Activated T-helper 9 cell treated with anti-CD3 and anti-CD28 coated beads, Interleukin-2, amount 50 U/mL, for 16 hours (primary cell): Measurements from ENCODE around the gene ANK3.

Experiments
- DNase-seq: peaks from one replicate; pipeline ENCODE4 v3.0.0-alpha.2; 2020; ENCODE audit warnings: low read depth

Gene ANK3

DNA sequence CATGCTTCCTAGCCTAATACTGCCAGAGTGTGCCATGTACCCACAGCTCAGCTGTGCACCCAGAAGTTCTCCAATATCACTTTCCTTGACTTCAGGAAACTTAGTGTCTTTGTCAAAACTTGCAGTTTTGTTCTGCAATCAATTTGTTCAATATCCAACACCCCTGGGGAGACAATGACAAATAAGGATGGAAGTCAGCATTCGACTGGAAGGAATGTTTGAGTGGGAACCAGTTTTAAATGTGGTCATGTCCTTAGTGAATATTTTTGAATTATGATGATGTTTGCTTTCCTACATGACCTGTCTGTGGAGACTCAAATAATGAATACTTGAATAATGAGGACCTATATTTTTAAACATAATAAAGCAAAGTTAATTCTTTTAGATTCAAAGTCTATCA is 112.0 kb downstream of the ANK3 start:
- no peak for DNase-seq

DNA sequence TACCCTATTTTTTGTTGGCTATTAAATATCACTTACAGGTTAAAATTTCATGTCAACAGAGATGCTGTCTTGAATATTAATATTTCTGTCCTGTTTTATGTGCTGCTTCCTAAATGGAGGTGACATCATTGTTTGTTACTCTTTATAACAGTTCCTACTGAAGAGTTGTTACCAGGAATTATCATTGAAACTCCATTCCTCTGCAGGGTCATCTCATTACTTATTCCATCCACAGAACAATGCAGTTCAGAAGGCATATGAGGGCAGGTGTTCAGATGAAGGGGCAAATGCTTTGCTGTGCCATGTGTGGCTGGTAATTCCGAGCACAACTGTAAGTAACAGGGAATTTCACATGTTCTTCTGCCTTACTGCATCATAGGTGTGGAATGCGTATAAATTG is 113.4 kb downstream of the ANK3 start:
- no peak for DNase-seq

DNA sequence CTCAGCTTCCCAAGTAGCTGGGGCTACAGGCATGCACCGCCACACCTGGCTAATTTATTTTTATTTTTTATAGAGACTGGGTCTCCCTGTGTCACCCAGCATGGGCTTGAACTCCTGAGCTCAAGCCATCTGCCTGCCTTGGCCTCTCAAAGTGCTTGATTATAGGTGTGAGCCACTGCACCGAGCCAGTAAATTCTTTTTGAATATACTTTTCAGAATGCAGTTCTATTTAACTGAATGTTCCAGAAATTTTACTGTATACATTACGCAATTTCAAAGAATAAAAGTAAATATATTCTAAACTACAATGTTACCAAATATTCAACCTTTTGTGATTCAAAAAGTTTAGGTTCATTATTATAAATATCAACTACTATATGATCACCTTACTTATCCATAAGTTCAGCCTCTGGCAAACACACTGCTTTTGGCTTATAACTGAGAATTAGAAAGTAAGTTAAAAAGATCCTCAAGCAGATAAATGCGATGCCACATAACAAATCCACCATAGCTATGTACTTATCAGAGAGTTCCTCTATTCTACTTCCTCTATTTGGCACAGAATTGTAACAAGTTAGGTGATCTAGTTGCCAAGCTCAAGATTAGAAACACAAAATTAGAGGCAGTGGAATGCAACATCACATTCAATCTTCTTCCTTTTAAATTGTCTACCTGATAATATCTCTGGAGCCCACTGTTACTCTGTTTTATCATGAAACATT is 118.2 kb downstream of the ANK3 start:
- no peak for DNase-seq

DNA sequence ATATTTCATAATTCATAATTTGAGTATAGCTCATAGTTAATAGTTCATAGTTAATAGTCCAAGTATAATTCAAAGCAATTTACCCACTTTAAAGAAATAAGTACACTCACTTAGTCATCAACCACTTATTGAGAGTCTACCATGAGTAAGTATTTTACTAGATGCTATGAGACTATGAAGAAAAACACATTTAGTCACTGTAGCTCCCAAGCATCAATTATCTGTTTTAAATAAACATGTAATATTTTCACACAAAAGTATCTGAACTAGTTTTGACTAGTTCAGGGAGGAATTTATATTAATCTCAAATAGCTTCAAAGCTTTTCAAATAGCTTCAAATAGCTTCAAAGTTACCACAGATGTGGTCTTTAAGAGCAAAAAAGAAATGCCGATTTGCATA is 119.2 kb downstream of the ANK3 start:
- no peak for DNase-seq

DNA sequence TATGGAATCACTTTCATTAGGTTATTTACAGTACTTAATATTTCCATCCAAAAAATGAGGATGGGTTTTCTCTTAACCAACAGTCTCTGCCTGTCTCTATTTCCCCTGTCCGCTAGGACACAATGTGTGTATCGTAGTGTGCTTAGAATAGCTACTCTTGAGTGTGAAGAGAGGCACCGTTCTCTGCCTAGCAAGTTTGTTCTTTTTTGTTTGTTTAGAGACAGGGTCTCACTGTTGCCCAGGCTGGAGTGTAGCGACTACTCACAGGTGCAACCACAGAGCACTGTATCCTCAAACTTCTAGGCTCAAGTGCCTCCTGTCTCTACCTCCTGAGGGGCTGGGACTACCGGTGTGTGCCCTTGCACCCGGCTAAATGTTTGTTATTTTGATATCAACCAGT is 121.9 kb downstream of the ANK3 start:
- no peak for DNase-seq

DNA sequence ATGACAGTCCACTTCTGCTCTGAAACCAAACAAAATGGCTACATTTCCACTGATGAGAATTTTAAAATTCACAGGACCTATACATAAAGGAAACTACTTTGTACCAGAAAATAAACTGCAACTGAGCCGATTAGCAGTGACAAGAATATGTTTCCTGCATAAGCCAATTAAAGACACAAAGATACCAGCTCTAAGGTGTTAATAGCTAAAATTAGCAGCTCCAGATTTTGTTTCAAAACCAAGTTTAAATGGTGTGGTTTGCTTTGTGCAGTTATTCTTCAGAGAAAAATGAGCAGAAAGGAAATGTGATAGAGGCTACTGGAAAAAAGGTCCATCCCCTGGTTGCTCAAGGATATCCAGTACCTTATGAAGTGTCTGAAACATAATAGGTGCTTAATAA is 123.2 kb downstream of the ANK3 start:
- DNase-seq: no peak

DNA sequence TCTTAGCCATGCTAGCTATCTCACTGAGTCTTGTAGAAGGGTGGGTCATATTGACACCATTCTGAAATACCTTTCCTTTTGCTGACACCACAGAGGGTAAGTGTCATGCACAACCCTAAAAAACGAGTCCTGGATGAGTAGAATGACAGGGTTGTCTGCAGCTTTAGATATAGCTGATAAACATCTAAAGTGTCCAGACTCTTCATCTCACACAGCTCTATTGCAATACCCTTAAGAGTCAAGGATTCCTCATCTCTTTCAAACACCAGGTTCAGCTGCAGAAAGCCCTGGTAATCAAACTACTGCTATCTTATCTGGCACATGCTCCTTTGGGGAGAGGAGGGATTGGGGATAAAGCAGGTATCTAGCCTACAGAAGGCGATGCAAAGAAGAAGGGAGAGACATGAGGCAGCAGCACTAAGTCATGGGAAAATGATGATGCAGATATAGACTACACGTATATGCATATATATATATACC is 127.0 kb downstream of the ANK3 start:
- DNase-seq: no peak

DNA sequence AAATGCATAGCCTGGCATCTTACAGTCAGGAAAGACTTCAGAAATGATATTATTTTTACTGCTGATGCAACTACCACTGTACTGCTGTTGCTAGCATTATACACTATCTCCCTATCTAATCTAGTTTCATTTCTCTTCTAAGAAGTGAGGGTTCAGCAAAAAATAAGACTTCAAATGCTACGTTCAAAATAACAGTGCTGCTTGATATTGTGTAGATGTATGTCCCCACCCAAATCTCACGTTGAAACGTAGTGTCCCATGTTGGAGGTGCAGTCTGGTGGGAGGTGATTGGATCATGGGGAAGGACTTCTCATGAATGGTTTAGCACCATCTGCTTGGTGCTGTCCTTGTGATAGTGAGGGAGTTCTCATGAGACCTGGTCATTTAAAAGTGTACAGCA is 129.4 kb downstream of the ANK3 start:
- no peak for DNase-seq

DNA sequence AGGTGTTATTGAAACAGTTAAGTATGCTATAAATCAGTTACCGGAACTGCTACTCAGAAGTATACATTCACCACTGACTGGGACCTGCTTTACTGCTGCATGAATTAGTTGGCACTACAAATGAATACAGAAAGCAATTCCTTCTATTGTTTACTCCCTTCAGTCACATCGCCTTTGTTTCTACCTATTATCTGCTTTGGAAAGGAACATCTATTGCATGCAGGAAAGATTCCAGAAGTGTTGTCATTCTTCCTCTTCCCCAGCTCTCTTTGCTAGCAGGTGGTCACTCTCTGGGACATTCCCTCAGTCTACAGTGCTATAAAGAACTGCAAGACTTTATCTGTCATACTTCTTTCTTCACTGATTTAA is 131.3 kb downstream of the ANK3 start:
- DNase-seq: no peak

DNA sequence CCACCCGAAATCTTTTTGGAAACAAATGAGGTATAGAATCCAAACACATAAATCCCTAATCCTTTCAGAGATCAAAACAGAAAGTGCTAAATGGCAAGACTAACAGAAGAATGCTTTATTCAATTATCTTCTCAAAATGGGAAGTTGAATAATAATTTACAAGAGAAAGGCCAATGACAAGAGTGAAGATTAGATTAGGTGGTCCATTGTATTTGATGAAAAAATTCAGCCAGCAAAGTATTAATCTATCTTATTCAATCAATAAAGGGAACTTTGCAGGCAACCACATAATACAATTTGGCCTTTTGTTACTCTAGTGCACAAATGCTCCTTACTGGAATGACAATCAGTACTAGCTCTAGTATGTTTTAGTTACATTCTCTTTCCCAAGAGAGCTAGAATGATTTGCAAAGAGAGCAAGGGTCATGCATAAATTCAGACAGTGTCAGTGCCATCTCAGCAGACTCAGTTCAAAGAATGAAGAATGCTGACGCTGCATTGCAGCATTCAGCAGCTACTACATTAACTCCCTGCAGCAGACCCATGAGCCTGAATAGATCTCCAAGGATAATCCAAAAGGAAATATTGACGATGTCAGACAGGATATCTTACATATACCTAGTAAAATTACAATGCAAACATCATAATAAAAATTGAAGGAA is 131.8 kb downstream of the ANK3 start:
- no peak for DNase-seq

DNA sequence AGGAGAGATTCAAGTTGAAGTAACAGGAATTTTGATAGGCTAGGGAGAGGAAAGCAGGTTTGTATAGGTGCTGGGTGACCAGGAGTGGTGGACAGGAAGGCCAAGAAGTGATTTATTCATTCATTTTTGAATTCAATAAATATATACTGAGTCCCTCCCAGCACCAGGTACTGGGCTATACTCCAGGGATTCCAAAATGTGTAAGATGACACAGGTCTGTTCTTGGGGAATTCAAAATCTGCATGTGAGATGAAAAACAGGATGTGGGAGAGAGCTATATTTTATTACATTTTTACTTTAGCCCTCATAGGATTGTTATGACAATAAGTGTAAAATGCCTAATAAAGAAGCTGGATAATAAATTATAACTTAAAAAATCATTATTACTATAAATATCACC is 134.9 kb downstream of the ANK3 start:
- DNase-seq: no peak

DNA sequence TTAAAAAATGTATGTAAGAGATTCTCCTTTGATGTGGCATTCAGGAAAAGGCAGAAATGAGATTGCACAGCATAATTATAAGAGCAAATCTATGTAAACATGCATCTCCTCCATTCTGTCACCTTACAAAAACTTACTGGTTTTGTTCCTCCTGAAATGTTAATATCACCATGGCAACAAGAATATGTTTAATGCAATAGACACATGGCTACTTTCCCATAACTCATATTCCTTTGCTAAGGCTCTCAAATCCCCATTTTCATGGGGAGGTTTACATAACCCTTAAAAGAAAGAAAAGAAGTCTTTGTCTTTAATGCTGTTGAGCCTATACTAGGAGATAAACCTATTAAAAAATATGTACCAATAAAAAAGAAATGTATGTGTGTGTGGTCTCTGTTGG is 136.2 kb downstream of the ANK3 start:
- DNase-seq: no peak

DNA sequence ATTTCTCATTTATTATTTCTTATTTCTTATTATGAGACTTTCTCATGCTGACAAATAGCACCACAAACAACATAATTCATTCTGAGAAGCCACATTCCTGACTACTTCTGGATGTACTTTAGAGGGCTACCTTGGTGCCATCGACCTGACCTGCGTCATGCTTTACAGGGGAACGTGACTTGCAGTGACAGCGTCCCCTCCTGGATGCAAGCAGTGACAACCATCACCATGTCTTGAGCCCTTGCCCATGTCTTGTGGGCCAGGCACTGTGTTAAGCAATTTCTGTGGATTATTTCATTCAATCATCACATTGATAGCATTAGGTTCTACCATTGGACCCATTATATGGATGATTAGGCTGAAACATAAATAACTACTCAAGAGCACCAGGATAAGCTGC is 137.0 kb downstream of the ANK3 start:
- no peak for DNase-seq

DNA sequence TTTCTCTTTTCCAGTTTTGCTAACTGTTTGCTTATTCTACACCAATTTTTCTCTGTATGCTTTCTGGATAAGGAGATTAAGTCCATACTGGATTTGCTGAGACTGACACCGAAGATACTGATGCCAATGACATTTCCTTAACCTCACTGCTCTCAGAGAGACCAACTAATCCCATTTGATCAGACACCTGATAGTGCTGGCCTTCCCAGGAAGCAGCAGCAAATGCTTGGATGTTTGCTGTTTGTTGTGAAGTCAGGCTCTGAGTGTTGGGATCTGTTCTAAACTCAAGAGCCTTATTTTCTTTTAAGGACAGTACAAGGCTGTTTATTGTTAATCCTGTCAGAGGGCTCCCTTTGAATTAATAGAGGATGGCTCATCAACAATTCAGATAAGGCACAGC is 143.3 kb downstream of the ANK3 start:
- DNase-seq: no peak

DNA sequence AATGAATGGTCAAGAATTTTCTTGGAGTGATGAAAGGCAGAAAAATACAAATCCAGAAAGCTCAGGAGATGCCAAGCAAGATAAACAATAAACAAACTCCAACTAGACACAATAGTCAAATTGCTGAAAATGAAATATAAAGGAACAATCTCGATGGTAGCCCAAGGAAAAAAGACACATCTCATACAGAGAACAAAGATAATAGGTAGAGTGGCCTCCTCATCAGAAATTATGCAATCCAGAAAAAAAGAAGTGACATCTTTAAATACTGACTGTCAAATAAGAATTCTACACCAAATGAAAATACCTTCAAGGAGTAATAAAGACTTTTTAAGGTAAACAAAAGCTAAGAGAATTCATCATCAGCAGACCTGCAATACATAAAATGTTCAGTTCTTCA is 150.4 kb downstream of the ANK3 start:
- no peak for DNase-seq

DNA sequence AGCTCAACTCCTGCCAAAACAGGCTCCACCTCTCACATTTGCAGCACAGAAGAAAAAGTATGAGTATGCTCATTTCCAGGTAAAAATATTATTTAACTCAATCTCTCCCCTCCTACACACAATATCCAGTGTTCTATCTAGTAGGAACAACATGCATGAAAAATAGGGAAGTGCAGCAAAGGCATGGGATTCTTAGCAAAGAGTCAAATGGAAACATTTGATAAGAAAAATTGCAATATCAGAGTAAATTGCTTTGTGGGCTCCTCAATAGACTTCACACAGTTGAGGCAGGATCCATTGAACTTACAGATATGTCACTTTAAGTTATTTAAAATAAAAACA is 150.9 kb downstream of the ANK3 start:
- DNase-seq: no peak

DNA sequence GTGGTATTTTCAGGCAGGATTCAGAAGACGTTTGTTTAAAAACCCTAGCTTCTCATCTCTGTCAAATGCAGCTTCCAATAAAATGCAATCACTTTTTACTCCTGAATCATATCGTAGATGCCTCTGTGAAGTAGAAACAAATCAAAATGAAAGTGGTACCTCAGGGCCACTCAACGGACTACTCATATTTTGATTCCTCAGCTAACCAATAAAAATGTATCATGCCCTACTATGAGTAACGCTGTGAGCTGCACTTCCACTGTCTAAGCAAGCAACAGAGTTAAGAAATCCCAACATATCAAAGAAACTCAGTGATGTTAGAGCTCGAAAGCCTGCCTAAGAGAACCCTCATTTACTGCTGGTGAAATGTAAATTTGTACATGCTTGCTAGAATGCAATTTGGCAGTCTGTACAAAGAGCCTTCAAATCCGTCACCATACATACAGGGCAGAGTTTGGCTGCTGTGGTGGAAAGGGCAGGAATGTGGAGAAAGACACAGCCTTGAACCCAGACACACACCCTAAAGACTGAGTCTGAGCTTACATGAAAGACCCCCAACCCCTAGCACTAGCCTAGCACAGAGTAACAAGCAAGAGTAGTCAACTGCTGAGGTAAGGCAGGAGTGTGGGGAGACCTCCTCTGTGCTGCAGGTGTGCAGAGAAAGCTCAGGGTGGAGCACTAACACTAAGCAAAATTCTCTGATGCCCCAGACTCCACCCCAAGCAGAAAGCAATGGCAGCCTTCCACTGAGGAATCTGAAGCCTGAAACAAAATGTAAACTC is 151.5 kb downstream of the ANK3 start:
- no peak for DNase-seq

DNA sequence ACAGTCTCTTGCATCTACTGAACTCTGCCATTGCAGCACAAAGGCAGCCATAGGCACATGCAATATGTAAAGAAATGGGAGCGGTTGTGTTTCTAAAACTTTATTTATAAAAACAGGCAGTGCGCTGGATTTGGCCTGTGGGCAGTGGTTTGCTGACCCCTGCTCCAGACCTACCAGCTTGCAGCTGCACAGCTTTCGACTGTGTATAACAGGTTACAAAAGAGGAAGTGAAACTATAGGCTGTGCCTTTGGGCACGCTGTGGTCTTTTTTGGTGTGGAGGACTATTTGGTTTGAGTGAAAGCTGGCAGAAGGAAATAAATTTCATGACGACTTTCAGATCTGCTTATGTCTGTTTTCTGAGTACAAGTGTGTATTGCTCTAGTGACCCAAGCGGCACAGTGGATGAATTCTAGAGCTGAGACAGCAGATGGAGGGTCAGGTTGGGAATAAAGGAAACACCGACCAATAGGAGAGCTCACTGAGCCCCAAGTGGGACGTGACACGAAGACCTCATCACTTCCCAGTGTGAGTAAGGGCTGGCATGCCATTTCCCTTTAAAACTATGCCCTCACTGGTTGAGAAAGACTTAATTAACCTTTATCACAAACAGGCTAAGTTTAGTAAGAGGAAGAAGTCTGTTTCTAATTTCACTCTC is 152.7 kb downstream of the ANK3 start:
- DNase-seq: no peak

DNA sequence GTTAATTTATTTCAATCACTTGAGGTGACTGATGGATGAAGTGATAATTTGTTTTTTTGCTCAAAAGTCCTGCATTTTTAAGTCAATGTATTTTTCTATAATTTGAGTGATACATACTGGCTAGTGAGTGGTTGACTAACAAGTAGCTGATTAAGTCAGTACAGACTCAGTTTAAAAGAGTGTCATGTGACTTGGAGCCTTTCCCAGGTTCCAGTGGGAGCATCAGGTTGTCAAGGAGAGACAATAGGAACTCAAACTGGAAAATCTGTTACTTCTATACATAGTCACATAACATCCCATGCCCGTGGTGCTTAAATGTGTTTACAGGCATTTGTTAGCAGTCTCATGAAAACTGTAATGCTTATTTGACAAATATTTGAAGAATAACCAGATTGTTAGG is 154.7 kb downstream of the ANK3 start:
- no peak for DNase-seq

DNA sequence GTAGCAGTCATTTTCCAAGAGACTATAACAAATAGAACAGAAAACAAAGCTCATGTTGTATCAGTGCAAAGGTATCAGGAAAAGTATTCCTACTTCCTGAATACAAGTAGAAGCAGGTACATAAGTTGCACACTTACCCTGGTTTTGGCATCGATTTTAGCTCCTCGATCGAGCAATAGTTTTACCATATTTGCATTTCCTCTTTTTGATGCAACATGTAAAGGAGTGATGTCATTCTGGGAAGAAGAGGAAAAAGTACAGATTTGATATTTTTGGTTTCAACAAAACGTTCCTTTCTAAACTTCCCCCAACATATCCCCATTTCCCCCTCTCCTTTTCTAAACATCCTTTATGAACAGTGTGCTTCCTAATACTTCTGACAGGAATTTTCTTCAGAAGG is 155.1 kb downstream of the ANK3 start:
- DNase-seq: no peak

DNA sequence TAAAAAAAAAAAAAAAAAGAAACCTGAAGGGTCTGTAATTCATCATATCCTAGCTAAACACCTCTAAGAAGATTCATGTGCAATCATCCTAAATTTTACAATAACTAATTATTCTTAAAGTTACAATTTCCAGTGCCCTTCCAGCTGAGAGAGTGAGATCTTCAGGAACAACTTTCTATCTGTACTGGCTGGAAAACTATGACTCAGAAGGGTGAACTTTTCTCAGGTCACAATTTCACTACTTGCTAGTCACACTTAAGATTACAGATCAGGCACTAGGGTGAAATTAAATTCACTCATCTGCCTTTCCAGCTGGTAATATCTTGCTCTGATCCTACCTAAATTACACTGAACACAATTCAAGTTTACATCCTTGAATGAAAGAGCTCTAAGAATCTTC is 158.8 kb downstream of the ANK3 start:
- DNase-seq: no peak

DNA sequence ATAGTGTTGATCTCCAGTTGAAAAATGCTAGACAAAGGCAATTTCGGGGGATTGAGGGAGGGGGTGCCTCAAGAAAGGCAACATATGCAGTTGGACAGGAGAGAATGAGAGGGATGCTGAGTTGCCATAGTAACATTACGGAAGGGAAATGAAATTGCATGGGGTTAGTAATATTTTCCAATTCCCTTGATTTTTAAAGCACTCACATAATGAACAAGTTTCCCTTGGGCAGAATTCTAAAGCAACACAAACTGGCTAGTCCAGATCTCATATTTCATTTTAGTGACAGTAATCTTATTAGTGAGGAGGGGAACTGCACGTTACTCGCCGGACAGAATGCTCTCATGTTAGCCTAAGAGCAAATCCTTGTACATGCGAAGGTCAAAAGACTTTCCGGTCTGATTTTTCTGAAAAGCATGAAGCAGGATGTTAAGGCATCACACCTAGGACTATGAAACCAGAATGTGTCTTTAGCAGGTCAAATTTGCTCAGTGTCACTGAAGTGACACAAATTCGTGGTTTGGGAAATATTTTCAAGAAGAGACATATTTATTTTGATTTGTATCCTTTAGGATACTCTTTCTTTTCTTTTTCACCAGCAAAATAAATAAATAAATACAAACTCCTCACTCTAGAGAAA is 165.5 kb downstream of the ANK3 start:
- no peak for DNase-seq
